ENCODE measurements around the gene CDH13.

DNA sequence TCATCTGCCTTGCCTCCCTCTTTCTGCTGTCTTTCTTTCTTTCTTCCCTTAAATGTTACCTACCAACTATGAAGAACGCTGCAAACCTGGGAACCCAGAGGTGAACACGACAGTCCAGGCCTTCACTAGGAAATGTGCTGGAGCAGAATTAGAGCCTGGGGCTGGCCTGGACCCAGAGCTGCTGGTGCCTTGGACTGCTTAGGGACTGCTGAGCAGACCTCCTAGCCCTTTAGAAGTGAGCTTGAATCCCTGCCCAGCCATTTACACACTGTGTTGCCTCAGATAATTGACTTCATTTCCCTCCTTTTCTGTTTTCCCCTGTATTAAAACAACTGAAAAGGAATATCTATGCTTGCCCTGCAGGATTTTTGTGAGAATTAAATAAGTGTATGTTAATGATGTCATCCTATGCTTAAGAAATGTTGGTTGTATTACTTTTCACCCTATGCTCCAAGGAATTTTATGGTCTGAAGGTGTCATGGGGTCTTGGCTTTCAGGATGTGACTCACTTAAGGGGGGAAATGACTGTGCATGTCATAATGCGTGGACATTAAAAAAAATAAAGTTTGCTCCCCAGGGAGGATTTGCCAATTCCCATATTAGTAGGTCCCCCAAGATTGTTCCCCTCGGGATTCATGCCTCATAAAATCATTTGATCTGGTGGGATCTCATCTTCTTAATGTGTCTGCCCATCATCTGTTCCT lies 11.5 kb downstream of the CDH13 start:
- TF ChIP-seq POLR2AphosphoS5 (IDR thresholded peaks at IDR 0.05; ENCODE audit: low read depth, low read length) (no peak), MAFK (IDR thresholded peaks at IDR 0.05; ENCODE audit: low read depth, low read length) (no peak), POLR2A (IDR thresholded peaks at IDR 0.05; ENCODE audit: control extremely low read depth in 1 of 2, low read depth in 2 of 2, low read length in 2 of 2) (no peak), TCF12 (IDR thresholded peaks at IDR 0.05; ENCODE audit: low read depth, low read length) (no peak), RAD21 (IDR thresholded peaks at IDR 0.05 in 1 of 2, conservative IDR thresholded peaks at IDR 0.05 in 1 of 2; ENCODE audit: low read depth in 2 of 2, low read length in 2 of 2) (no peak), SIRT6 (IDR thresholded peaks at IDR 0.05; ENCODE audit: low read length) (no peak), CTBP2 (IDR thresholded peaks at IDR 0.05; ENCODE audit: borderline replicate concordance, insufficient read depth, insufficient read length, low read length) (no peak), NRF1 (IDR thresholded peaks at IDR 0.05; ENCODE audit: low read depth, low read length) (no peak), JUN (IDR thresholded peaks at IDR 0.05; ENCODE audit: low read depth, low read length) (no peak), EP300 (IDR thresholded peaks at IDR 0.05; ENCODE audit: borderline replicate concordance in 1 of 2, low read depth in 2 of 2, low read length in 2 of 2) (no peak)
- TF ChIP-seq, protein P1, sequence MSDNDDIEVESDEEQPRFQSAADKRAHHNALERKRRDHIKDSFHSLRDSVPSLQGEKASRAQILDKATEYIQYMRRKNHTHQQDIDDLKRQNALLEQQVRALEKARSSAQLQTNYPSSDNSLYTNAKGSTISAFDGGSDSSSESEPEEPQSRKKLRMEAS (IDR thresholded peaks at IDR 0.05) = no peak
- TF ChIP-seq, protein P2, sequence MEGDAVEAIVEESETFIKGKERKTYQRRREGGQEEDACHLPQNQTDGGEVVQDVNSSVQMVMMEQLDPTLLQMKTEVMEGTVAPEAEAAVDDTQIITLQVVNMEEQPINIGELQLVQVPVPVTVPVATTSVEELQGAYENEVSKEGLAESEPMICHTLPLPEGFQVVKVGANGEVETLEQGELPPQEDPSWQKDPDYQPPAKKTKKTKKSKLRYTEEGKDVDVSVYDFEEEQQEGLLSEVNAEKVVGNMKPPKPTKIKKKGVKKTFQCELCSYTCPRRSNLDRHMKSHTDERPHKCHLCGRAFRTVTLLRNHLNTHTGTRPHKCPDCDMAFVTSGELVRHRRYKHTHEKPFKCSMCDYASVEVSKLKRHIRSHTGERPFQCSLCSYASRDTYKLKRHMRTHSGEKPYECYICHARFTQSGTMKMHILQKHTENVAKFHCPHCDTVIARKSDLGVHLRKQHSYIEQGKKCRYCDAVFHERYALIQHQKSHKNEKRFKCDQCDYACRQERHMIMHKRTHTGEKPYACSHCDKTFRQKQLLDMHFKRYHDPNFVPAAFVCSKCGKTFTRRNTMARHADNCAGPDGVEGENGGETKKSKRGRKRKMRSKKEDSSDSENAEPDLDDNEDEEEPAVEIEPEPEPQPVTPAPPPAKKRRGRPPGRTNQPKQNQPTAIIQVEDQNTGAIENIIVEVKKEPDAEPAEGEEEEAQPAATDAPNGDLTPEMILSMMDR (IDR thresholded peaks at IDR 0.05; ENCODE audit: control extremely low read depth in 1 of 3, insufficient read depth in 1 of 3, low read depth in 1 of 3, low read length in 3 of 3) = no peak
